ENCODE measurements around the gene LENG1. TPM values are rescaled to one million over a fixed set of nuclear protein-coding genes. Genes with fewer than 3 reads are reported as not detected.
A peak's percentile ranks its signal among the peaks of the same experiment; 100 is the strongest.
"Not testable (repeated sequence)": the region's sequence is repeated elsewhere in the genome, so short reads cannot be mapped to it uniquely, and the experiment has no call there.

The LENG1 gene
- 1 to 10 TPM; 3.3 to 4.0 TPM for total RNA-seq

- Mint-ChIP-seq H3K27me3 (peaks cover 6% of the 10 kb centered on the region), H3K9me3 (no peaks in the 10 kb centered on the region), H3K36me3 (ENCODE audit: low read depth) (peaks cover 11% of the 10 kb centered on the region), H3K27ac (peak within 1 kb of the TSS; percentile 97), H3K4me1 (ENCODE audit: low read depth) (peaks cover 48% of the 10 kb centered on the region), H3K4me3 (peak within 1 kb of the TSS; percentile 86)
- POLR2A ChIA-PET: interaction anchor here (0.7 to 3.1 kb wide), 20 partner anchors 8 to 291 kb away, joined by 3 to 33 read pairs (median 4); partner anchors contain the start of genes LENG8, MBOAT7, PRPF31 and RPS9
- peak; percentile 100 for DNase-seq
- CTCF ChIA-PET: interaction anchor here (0.9 to 3.0 kb wide), 9 partner anchors 8 to 75 kb away, joined by 3 to 13 read pairs (median 3); partner anchors contain the start of genes CNOT3, MBOAT7 and NDUFA3
- TF ChIP-seq, protein P1, sequence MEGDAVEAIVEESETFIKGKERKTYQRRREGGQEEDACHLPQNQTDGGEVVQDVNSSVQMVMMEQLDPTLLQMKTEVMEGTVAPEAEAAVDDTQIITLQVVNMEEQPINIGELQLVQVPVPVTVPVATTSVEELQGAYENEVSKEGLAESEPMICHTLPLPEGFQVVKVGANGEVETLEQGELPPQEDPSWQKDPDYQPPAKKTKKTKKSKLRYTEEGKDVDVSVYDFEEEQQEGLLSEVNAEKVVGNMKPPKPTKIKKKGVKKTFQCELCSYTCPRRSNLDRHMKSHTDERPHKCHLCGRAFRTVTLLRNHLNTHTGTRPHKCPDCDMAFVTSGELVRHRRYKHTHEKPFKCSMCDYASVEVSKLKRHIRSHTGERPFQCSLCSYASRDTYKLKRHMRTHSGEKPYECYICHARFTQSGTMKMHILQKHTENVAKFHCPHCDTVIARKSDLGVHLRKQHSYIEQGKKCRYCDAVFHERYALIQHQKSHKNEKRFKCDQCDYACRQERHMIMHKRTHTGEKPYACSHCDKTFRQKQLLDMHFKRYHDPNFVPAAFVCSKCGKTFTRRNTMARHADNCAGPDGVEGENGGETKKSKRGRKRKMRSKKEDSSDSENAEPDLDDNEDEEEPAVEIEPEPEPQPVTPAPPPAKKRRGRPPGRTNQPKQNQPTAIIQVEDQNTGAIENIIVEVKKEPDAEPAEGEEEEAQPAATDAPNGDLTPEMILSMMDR (IDR thresholded peaks at IDR 0.05): no peak
- ATAC-seq: peak; percentile 89
- intact Hi-C loops (cut with micrococcal nuclease): no loop called here
Measured at GRCh38 chr19:54159352-54160181, at the start of gene LENG1. LENG1 (minus strand) TSS chr19:54159721; CDS start chr19:54159695, 26 bp downstream.

DNA sequence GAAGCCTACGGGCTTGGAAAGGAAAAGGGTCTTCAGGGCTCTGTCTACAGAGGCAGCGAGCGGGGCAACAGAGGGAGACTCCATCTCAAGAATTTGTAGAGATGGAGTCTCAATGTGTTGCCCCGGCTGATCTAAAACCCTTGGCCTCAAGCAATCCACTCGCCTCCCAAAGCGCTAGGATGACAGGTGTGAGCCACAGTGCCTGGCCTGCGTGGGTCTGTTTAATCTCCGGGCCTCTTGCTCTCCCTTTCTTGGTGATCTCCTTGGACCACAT, 49.2 kb upstream of the LENG1 start:
- Mint-ChIP-seq H3K9me3 (no peaks in the 10 kb centered on the region), H3K4me1 (ENCODE audit: low read depth) (peaks cover 75% of the 10 kb centered on the region), H3K36me3 (ENCODE audit: low read depth) (peaks cover 68% of the 10 kb centered on the region), H3K4me3 (peak overlapping the region; percentile 12), H3K27ac (peak overlapping the region; percentile 85), H3K27me3 (no peaks in the 10 kb centered on the region)
- ChIA-PET POLR2A (interaction anchor here (0.6 to 16.5 kb wide), 7 partner anchors 14 to 208 kb away, joined by 3 to 419 read pairs (median 4); partner anchors contain the start of genes LENG1, MBOAT7, PRPF31 and RPS9), CTCF (interaction anchor here (0.6 to 0.9 kb wide), 3 partner anchors 19 to 182 kb away, joined by 3 read pairs; partner anchors contain the start of gene MBOAT7)
- ATAC-seq (no peak), DNase-seq (peak; percentile 26)
- TF ChIP-seq, protein P1 (IDR thresholded peaks at IDR 0.05): no peak
- intact Hi-C loops (cut with micrococcal nuclease): no loop called here

GRCh38 chr19:54207983-54208783, 48.7 kb upstream of the LENG1 start:
- Mint-ChIP-seq H3K4me1 (ENCODE audit: low read depth) (peaks cover 81% of the 10 kb centered on the region), H3K4me3 (peak overlapping the region; percentile 14), H3K9me3 (no peaks in the 10 kb centered on the region), H3K36me3 (ENCODE audit: low read depth) (peaks cover 72% of the 10 kb centered on the region), H3K27me3 (no peaks in the 10 kb centered on the region), H3K27ac (peak overlapping the region; percentile 85)
- ChIA-PET POLR2A (interaction anchor here (0.6 to 16.5 kb wide), 8 partner anchors 14 to 208 kb away, joined by 3 to 419 read pairs (median 4); partner anchors contain the start of genes LENG1, MBOAT7, PRPF31 and RPS9), CTCF (interaction anchor here (0.6 to 1.1 kb wide), 4 partner anchors 19 to 183 kb away, joined by 3 to 4 read pairs (median 3); partner anchors contain the start of gene MBOAT7)
- DNase-seq (peak; percentile 63), ATAC-seq (peak; percentile 6)
- intact Hi-C loops (cut with micrococcal nuclease): no loop called here
- TF ChIP-seq, protein P1 (IDR thresholded peaks at IDR 0.05): no peak

DNA sequence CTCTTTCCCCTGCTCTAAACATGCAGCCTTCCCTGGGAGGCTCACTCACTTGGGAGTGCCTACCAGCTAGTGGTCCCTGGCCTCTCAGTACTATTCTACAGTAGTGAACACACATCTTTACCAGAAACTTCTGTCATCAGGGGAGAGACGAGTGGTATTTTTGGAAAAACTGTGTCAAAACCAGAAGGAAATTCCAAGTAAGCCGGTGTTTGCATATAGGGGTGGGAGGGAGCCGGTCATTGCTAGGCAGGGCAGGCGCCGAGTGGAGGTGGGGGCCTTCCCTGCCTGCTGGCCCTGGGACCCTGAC, 48.1 kb upstream of the LENG1 start:
- CTCF ChIA-PET: interaction anchor here (1.1 kb wide), 1 partner anchor 37 kb away, joined by 4 read pairs; no protein-coding TSS in a partner anchor
- peak overlapping the region; percentile 85 for H3K27ac Mint-ChIP-seq
- no peaks in the 10 kb centered on the region for H3K9me3 Mint-ChIP-seq
- DNase-seq (no peak), ATAC-seq (peak; percentile 0)
- TF ChIP-seq, protein P1 (IDR thresholded peaks at IDR 0.05): no peak
- POLR2A ChIA-PET: interaction anchor here (0.9 to 16.5 kb wide), 9 partner anchors 13 to 209 kb away, joined by 3 to 419 read pairs (median 4); partner anchors contain the start of genes CNOT3, LENG1, MBOAT7 and PRPF31
- peak overlapping the region; percentile 14 for H3K4me3 Mint-ChIP-seq
- H3K36me3 Mint-ChIP-seq (ENCODE audit: low read depth): peaks cover 74% of the 10 kb centered on the region
- intact Hi-C loops (cut with micrococcal nuclease): no loop called here
- no peaks in the 10 kb centered on the region for H3K27me3 Mint-ChIP-seq
- H3K4me1 Mint-ChIP-seq (ENCODE audit: low read depth): peaks cover 86% of the 10 kb centered on the region

- H3K27me3 Mint-ChIP-seq; CTCF ChIA-PET; intact Hi-C loops (cut with micrococcal nuclease); ATAC-seq; H3K9me3 Mint-ChIP-seq; DNase-seq: not testable (repeated sequence)
- peak overlapping the region; percentile 14 for H3K4me3 Mint-ChIP-seq
- POLR2A ChIA-PET: interaction anchor here (0.6 to 16.5 kb wide), 13 partner anchors 13 to 240 kb away, joined by 3 to 419 read pairs (median 3); partner anchors contain the start of genes CNOT3, LENG1, MBOAT7 and PRPF31
- H3K4me1 Mint-ChIP-seq (ENCODE audit: low read depth): peaks cover 91% of the 10 kb centered on the region
- peaks cover 77% of the 10 kb centered on the region for H3K36me3 Mint-ChIP-seq (ENCODE audit: low read depth)
- peak overlapping the region; percentile 85 for H3K27ac Mint-ChIP-seq
Measured at GRCh38 chr19:54207193-54207592, 47.7 kb upstream of the LENG1 start.
